IPS-15b (cell line): ENCODE results near the gene ADH6.
"Not testable (repeated sequence)": the region's sequence is repeated elsewhere in the genome, so short reads cannot be mapped to it uniquely, and the experiment has no call there.

Experiments
- H3K27me3 ChIP-seq: one replicate; pipeline ENCODE4 v1.6.1; 2013; ENCODE audit warnings: low read length; ENCODE audit not compliant: control insufficient read depth, insufficient read depth
- H3K36me3 ChIP-seq: one replicate; pipeline ENCODE4 v1.6.1; 2013; ENCODE audit warnings: low read length; ENCODE audit not compliant: control insufficient read depth, insufficient read depth
- H3K4me1 ChIP-seq: one replicate; pipeline ENCODE4 v1.6.1; 2013; ENCODE audit warnings: mild to moderate bottlenecking, low read length; ENCODE audit not compliant: control insufficient read depth, insufficient read depth
- H3K4me3 ChIP-seq: one replicate; pipeline ENCODE4 v1.5.1; 2013; ENCODE audit warnings: low read depth, low read length
- H3K9ac ChIP-seq: one replicate; pipeline ENCODE4 v1.6.1; 2013; ENCODE audit warnings: low read depth, mild to moderate bottlenecking, low read length
- H3K9me3 ChIP-seq: one replicate; pipeline ENCODE4 v1.6.1; 2013; ENCODE audit warnings: mild to moderate bottlenecking, low read length; ENCODE audit not compliant: control insufficient read depth, insufficient read depth

ADH6 gene

DNA sequence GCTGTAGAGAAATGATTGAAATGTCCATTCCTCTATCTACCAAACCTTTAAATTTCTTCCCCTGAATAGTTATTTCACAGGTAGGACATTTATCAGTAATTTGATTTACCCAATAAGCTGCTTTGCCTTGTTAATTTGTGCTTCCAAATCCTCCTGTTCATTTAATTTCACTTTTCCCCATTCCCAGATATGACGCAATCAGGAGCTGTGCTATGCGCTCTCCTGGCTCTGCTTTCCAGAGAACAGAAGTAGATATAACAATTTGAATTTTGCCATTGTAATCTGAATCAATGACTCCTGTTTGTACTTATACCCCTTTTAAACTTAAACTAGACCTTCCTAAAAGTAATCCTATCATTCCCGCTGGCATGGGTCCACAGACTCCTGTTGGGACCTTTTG lies 29.1 kb downstream of the ADH6 start:
- H3K9ac ChIP-seq, H3K27me3 ChIP-seq, H3K4me1 ChIP-seq, H3K36me3 ChIP-seq, H3K4me3 ChIP-seq, H3K9me3 ChIP-seq: not testable (repeated sequence)

DNA sequence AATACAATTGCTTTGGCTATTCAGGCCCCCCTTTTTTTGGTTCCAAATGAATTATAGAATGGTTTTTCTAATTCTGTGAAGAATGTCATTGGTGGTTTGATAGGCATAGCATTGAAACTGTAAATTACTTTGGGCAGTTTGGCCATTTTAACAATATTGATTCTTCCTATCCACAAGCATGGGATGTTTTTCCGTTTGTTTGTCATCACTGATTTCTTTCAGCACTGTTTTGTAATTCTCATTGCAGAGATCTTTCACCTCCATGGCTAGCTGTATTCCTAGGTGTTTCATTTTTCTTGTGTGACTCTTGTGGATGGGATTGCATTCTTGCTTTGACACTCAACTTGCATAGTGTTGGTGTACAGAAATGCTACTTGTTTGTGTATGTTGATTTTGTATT lies 33.0 kb downstream of the ADH6 start:
- Histone ChIP-seq H3K9me3 (no peaks in the 10 kb centered on the region), H3K27me3 (no peaks in the 10 kb centered on the region), H3K36me3 (no peaks in the 10 kb centered on the region), H3K4me1 (no peaks in the 10 kb centered on the region), H3K4me3 (no peak overlapping the region), H3K9ac (no peak overlapping the region)

DNA sequence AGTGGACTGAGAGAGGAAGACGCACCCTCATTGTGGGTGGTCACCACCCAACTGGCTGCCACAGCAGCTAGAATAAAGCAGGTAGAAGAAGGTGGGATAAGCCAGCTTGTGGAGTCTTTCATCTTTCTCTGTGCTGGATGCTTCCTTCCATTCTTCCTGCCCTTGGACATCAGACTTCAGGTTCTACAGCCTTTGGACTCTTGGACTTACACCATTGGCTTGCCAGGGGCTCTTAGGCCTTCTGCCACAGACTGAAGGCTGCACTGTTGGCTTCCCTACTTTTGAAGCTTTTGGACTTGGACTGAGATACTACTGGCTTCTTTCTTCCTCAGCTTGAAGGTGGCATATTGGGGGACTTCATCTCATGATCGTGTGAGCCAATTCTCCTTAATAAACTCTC lies 33.5 kb downstream of the ADH6 start:
- Histone ChIP-seq H3K4me1 (no peaks in the 10 kb centered on the region), H3K36me3 (no peaks in the 10 kb centered on the region), H3K27me3 (no peaks in the 10 kb centered on the region), H3K9ac (no peak overlapping the region), H3K9me3 (no peaks in the 10 kb centered on the region), H3K4me3 (no peak overlapping the region)

DNA sequence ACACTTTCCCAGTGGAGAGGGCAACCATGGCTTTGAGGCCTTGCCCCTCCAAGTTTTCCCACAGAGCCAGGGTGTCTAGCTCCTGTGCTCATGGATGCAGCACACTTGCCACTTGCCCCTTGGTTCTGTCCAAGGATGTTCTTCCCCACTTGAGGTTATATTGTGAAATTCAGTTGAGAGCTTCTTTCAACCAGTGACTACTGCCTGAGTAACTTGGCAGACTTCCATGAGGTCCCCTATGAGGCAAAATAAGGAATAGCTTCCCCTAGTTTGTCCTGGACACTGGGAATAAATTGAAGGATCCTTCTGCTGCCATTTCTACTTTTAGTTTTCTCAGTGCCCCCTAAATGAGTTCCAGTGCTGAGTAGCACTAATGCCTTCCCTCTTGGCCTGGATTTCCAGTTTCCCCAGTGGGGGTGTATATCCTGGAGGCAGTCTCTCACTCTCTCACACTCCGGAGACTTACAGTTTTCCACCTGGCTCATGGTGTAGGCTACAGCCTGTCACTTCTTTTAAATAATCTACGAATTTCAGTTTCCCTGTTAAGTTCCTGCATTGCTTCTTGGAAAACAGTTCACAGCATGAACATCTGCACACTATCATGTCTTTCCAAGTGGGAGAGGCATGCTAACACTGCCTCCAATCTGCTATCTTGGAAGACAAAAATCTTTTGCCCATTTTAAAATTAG lies 38.5 kb downstream of the ADH6 start:
- no peak overlapping the region for H3K4me3 ChIP-seq
- no peak overlapping the region for H3K9ac ChIP-seq
- H3K27me3 ChIP-seq: no peaks in the 10 kb centered on the region
- no peaks in the 10 kb centered on the region for H3K4me1 ChIP-seq
- no peaks in the 10 kb centered on the region for H3K36me3 ChIP-seq
- H3K9me3 ChIP-seq: no peaks in the 10 kb centered on the region

DNA sequence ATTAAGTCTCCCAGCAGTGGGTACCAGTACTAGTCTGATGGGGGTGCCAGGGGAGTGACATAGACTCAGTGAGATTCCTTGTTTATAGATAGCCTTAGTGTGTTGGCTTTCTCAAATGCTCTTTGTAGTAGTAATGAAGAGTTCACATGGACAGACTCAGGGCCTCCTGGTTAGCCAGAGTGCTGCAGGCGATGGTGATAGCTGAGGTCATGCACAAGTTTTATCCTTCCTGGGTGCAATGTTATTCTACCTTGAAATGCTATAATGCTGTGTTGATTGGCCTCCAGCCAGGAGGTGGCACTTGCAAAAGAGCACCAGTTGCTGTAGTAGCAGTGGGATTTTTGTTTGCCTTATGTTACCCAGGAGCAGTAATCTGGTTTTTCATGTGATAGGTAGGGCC lies 39.4 kb downstream of the ADH6 start:
- H3K27me3 ChIP-seq: no peaks in the 10 kb centered on the region
- H3K9ac ChIP-seq: no peak overlapping the region
- H3K4me1 ChIP-seq: no peaks in the 10 kb centered on the region
- H3K4me3 ChIP-seq: no peak overlapping the region
- no peaks in the 10 kb centered on the region for H3K9me3 ChIP-seq
- H3K36me3 ChIP-seq: no peaks in the 10 kb centered on the region

DNA sequence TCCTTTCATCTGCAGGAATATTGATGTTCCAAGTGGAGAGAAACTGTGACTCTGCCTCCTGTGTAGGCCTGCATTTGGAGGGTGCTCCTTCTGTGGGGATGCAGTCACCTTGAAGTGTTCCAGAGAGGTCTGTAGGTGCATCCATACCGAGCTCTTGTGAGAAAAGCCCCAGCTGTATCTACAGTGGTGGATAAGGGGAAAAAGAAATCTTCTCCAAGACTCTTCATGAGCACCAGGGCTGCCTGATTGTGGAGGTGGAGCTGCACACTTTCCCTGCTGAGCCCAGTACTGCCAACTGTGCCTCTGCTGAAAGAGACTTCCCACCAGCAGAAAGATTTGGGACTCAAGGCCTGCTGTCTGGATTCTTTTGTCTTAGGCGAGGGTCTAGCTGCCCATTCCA lies 39.9 kb downstream of the ADH6 start:
- Histone ChIP-seq H3K9ac (no peak overlapping the region), H3K4me1 (no peaks in the 10 kb centered on the region), H3K4me3 (no peak overlapping the region), H3K36me3 (no peaks in the 10 kb centered on the region), H3K27me3 (no peaks in the 10 kb centered on the region), H3K9me3 (no peaks in the 10 kb centered on the region)

DNA sequence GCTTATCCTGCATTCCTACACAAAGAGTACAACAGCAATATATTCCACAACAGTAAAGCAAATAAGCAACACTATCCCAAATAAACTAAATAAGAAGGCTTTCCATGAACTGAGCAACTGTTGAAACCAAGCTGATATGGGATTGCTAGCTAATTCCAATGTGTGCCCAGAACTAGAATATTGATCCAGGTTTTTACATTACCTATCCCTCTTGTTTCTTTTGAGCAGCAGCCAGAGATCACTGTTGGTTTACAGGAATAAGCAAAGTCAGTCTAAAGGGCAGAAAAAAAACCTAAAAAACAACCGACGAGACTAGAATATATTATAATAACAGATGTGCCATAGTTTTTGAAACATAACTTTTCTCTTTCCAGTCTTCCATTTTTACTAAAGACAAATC lies 52.5 kb downstream of the ADH6 start:
- Histone ChIP-seq H3K36me3 (no peaks in the 10 kb centered on the region), H3K9ac (no peak overlapping the region)

DNA sequence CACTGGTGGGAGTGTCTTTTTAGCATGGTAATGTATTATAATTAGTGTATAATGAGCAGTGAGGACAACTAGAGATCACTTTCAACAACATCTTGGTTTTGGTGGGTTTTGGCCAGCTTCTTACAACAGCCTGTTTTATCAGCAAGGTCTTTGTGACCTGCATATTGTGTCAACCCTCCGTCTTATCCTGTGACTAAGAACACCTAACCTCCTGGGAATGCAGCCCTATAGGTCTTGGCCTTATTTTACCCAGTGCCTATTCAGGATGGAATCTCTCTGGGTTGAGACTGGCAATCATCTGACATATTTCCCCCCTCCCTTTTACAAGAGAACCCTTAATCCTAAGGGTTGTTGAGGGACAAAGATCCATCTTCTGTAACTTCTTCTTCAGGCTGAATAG lies 53.1 kb downstream of the ADH6 start:
- no peak overlapping the region for H3K9ac ChIP-seq
- H3K27me3 ChIP-seq: no peaks in the 10 kb centered on the region
- no peaks in the 10 kb centered on the region for H3K4me1 ChIP-seq
- H3K9me3 ChIP-seq: no peaks in the 10 kb centered on the region
- no peak overlapping the region for H3K4me3 ChIP-seq
- H3K36me3 ChIP-seq: no peaks in the 10 kb centered on the region

More for the DNA sequence above, 52.5 kb downstream of the ADH6 start:
- Histone ChIP-seq H3K27me3 (no peaks in the 10 kb centered on the region), H3K4me3 (no peak overlapping the region), H3K9me3 (no peaks in the 10 kb centered on the region), H3K4me1 (no peaks in the 10 kb centered on the region)

DNA sequence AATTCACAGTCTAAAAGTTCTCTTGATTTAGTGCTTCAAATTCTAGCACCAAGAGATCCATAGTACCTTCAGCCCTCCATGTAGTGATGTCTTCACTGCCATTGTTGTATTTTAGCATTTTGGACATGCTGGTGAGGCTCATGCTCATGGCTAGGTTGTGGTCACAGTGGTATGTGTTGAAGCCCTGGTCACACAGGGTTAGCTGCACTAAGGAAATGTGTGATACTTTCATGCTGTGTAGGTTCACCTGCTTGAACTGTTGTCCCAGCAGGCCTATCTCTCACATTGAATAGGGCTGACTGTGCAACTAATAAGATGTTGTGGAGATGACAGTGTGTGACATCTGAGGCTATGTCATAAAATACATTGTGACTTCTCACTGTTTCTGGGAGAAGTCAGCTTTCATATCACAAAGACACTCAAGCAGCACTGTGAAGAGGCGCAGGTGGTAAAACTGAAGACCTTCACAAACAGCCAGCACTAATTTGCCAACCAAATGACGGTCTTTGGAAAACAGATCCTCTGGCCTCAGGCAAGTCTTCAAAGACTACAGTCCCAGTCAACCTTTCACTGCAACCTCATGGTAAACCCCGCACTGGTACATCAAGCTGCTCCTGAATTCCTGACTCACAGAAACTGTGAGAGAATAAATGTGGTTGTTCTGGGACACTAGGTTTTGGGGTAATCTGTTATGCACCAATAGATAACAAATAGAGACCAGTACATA lies 57.5 kb downstream of the ADH6 start:
- H3K4me1 ChIP-seq: no peaks in the 10 kb centered on the region
- H3K27me3 ChIP-seq: no peaks in the 10 kb centered on the region
- no peak overlapping the region for H3K4me3 ChIP-seq
- no peaks in the 10 kb centered on the region for H3K36me3 ChIP-seq
- no peaks in the 10 kb centered on the region for H3K9me3 ChIP-seq
- no peak overlapping the region for H3K9ac ChIP-seq

DNA sequence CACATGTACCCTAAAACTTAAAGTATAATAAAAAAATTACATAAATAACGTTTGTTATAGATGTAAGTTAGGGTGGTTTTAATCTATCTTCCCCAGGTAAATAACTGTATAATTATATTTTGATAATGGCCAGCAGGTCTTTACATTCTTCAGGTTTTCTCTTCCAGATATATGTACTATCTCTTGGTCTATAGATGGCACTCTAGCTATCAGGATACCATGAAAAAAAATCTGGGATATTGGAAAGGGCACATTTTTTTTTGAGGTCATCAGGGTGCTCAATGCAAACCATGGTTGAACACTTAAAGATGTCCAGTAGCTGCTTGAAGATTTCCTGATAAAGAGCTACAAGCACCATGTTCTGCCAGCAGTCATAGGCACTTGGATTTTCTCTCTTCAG lies 59.3 kb downstream of the ADH6 start:
- H3K9ac ChIP-seq: no peak overlapping the region
- H3K4me1 ChIP-seq: no peaks in the 10 kb centered on the region
- no peak overlapping the region for H3K4me3 ChIP-seq
- no peaks in the 10 kb centered on the region for H3K27me3 ChIP-seq
- H3K36me3 ChIP-seq: no peaks in the 10 kb centered on the region
- no peaks in the 10 kb centered on the region for H3K9me3 ChIP-seq

DNA sequence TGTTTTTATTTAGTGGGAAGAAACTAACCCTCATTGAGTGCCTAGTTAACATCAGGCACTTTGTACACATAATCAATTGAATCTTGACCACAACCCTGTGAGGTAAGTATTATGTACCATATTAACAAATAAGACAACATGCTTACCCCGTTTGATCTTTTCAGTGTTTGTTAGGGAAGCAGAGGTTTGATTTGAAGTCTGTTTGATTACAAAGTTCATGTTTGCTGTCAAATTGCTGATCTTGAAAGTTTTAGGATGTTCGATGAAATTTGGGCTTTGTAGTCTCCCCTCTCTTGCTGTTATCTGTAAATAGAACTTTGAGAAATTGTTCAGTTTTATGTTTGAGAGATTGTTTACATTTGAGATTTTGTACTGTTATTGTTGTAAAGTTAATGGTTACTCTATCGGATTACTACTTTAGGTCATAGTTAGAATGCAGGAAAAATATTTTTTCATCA lies 61.5 kb downstream of the ADH6 start:
- Histone ChIP-seq H3K4me1 (no peaks in the 10 kb centered on the region), H3K9ac (no peak overlapping the region), H3K4me3 (no peak overlapping the region), H3K27me3 (no peaks in the 10 kb centered on the region), H3K36me3 (no peaks in the 10 kb centered on the region), H3K9me3 (no peaks in the 10 kb centered on the region)

DNA sequence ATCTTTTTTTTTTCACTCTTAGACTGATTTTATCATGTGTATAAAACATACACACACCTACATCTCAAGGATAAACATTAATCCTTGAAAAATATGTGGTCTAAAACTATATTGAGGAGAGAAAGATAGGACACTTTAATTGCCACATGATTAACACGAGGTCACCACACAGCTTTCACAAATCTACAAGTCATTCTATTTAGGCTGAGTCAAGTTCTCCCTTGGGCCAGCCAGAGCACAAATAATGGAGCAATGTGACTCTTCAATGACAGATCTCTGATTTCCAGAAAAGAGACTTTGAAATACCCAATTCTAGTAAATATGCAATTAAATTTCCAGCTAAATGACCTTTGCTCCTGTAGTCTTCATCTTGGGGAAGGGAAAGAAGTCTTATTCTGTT lies 62.1 kb downstream of the ADH6 start:
- H3K9ac ChIP-seq: no peak overlapping the region
- H3K27me3 ChIP-seq: no peaks in the 10 kb centered on the region
- H3K4me1 ChIP-seq: no peaks in the 10 kb centered on the region
- H3K36me3 ChIP-seq: no peaks in the 10 kb centered on the region
- H3K4me3 ChIP-seq: no peak overlapping the region
- H3K9me3 ChIP-seq: no peaks in the 10 kb centered on the region
